Tibial nerve (tissue), 4 donors: Measurements from ENCODE around the gene SH2B3. TPM values are rescaled to one million over a fixed set of nuclear protein-coding genes. Genes with fewer than 3 reads are reported as not detected.
A peak's percentile ranks its signal among the peaks of the same experiment; 100 is the strongest.

ENCODE experiments used
- DNase-seq, 2 donors: peaks; one replicate each; pipeline ENCODE4 v3.0.0-alpha.2; 2019; ENCODE audit warnings: low spot score in 2 of 2
- H3K27ac ChIP-seq, 4 donors: fragments of 200-600 bp; sonication (generic) in 3 of 4; one replicate each; pipeline ENCODE4 v1.5.1; 2017 to 2019; ENCODE audit warnings: mild to moderate bottlenecking in 1 of 4
- H3K27me3 ChIP-seq, 2 donors: fragments of 200-600 bp; sonication (generic) in 1 of 2; one replicate each; pipeline versions ENCODE4 v1.5.1 to v1.6.0; 2017 to 2019
- H3K36me3 ChIP-seq, 3 donors: fragments of 200-600 bp; sonication (generic); one replicate each; pipeline ENCODE4 v1.5.1; 2018 to 2019
- H3K4me1 ChIP-seq, 4 donors: fragments of 200-600 bp; sonication (generic) in 3 of 4; one replicate each; pipeline ENCODE4 v1.5.1; 2017 to 2019
- H3K4me3 ChIP-seq, 4 donors: fragments of 200-600 bp; sonication (generic) in 3 of 4; one replicate each; pipeline ENCODE4 v1.5.1; 2017 to 2019; ENCODE audit warnings: mild to moderate bottlenecking in 1 of 4, moderate library complexity in 1 of 4
- H3K9me3 ChIP-seq, 4 donors: fragments of 200-600 bp; sonication (generic) in 3 of 4; one replicate each; pipeline ENCODE4 v1.5.1; 2017 to 2019
- EP300 ChIP-seq, 2 donors: sonication (generic); formaldehyde crosslinking; IDR thresholded peaks; one replicate each; pipeline ENCODE4 v1.6.1; 2017; ENCODE audit warnings: antibody characterized with exemption in 2 of 2, mild to moderate bottlenecking in 1 of 2
- POLR2A ChIP-seq, 2 donors: fragments of 450-650 bp; IDR thresholded peaks; one replicate each; pipeline ENCODE4 v1.6.1; 2017; ENCODE audit warnings: antibody characterized with exemption in 2 of 2, mild to moderate bottlenecking in 2 of 2, moderate library complexity in 2 of 2
- WGBS, 2 donors: methylation state at CpG; one replicate each; pipeline ENCODE4 v1.1.5; 2018; 5-methylcytosine and 5-hydroxymethylcytosine counted together
- total RNA-seq, 4 donors: library from RNA; depleted of rRNA; stranded (reverse); fragments of >200 nt; gene quantifications; one replicate each; pipeline ENCODE4 v1.1.0, GENCODE V29; 2016
- TF ChIP-seq, protein P1 (sequence below), 5 experiments: fragments of 200-600 bp in 3 of 5; fragments of 450-650 bp in 2 of 5; sonication (generic) in 3 of 5; IDR thresholded peaks; one replicate each; pipeline ENCODE4 v1.5.1; 2016 to 2019; ENCODE audit warnings: antibody characterized with exemption in 5 of 5, mild to moderate bottlenecking in 3 of 5, moderate library complexity in 2 of 5

Gene SH2B3
- total RNA-seq, 4 donors from 2014 or later: 21.4 to 79.8 (median 36.3) TPM

DNA sequence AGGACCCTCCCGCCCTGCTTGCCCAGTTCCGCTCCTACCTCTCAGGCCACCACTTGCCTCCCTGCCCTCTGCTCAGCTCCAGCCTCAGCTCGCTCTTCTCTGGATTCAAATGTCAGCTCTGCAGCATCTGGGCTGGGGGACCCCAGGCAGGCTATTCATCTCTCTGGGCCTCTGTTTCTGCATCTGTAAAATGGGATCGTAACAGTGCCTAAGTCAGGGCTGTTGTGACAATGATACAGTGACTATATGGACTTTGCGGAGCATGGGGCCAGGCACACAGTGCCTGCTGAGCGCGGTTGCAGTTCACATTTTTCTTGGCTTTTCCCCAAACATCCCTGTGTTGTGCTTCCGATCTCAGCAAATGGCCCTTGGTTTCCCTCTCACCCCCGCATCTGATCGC is 39.6 kb upstream of the SH2B3 start:
- Histone ChIP-seq H3K4me3 (no peak overlapping the region), H3K4me1 (peaks cover 0 to 41% (median 15%) of the 10 kb centered on the region in 4 donors), H3K27ac (no peak overlapping the region), H3K36me3 (peaks cover 0 to 51% (median 3%) of the 10 kb centered on the region in 3 donors), H3K27me3 (no peaks in the 10 kb centered on the region), H3K9me3 (no peaks in the 10 kb centered on the region)
- TF ChIP-seq, protein P1, sequence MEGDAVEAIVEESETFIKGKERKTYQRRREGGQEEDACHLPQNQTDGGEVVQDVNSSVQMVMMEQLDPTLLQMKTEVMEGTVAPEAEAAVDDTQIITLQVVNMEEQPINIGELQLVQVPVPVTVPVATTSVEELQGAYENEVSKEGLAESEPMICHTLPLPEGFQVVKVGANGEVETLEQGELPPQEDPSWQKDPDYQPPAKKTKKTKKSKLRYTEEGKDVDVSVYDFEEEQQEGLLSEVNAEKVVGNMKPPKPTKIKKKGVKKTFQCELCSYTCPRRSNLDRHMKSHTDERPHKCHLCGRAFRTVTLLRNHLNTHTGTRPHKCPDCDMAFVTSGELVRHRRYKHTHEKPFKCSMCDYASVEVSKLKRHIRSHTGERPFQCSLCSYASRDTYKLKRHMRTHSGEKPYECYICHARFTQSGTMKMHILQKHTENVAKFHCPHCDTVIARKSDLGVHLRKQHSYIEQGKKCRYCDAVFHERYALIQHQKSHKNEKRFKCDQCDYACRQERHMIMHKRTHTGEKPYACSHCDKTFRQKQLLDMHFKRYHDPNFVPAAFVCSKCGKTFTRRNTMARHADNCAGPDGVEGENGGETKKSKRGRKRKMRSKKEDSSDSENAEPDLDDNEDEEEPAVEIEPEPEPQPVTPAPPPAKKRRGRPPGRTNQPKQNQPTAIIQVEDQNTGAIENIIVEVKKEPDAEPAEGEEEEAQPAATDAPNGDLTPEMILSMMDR (IDR thresholded peaks at IDR 0.05): no peak
- no peak for TF ChIP-seq EP300 (IDR thresholded peaks at IDR 0.05)
- no peak for TF ChIP-seq POLR2A (IDR thresholded peaks at IDR 0.05)
- WGBS, 2 donors: 93 to 96% methylated on average over 10 of the region's 10 CpGs
- no peak for DNase-seq

GRCh38 chr12:111366583-111366982 is 39.1 kb upstream of the SH2B3 start:
- no peak overlapping the region for H3K4me3 ChIP-seq
- TF ChIP-seq EP300 (IDR thresholded peaks at IDR 0.05) (no peak), POLR2A (IDR thresholded peaks at IDR 0.05) (no peak)
- TF ChIP-seq, protein P1 (IDR thresholded peaks at IDR 0.05): no peak
- H3K27ac ChIP-seq: no peak overlapping the region
- WGBS, 2 donors: 76 to 92% methylated on average over 2 of the region's 2 CpGs
- H3K4me1 ChIP-seq: peaks cover 0 to 36% (median 15%) of the 10 kb centered on the region in 4 donors
- no peaks in the 10 kb centered on the region for H3K27me3 ChIP-seq
- peaks cover 0 to 48% (median 3%) of the 10 kb centered on the region in 3 donors for H3K36me3 ChIP-seq
- H3K9me3 ChIP-seq: no peaks in the 10 kb centered on the region
- no peak for DNase-seq

DNA sequence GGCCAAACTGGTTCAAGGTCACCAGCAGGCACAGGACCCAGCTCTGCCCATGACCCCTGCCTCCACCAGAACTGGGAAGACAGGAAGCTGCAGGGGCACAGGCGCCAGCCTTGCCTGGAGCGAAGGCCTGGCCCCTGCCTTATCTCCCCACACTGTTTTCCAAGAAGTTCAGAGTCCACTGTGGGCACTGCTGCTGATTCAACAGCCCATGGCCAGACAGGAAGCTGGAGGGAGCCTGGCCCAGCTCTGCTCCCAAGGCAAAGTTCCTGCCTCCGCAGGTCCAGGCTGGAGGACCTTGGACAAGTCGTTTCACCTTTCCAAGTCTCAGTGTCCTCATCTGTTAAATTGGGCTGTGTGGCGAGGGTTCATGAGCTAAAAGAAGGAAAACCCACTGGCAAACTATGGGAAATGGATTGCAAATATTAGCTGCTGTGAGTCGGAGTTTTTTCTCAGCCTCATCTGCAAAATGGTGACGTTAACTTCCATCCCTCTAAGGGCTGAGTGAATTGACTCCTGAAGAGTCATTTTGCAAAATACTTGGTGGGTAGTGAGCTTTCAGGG is 38.0 kb upstream of the SH2B3 start:
- 50 to 53% methylated on average over 6 to 7 of the region's 7 CpGs for WGBS, 2 donors
- Histone ChIP-seq H3K36me3 (peaks cover 0 to 36% (median 3%) of the 10 kb centered on the region in 3 donors), H3K27ac (peak overlapping the region in 3 of 4 donors; percentile 52 to 80 (median 77)), H3K4me3 (peak overlapping the region; percentile 70 to 86 (median 78)), H3K9me3 (no peaks in the 10 kb centered on the region), H3K4me1 (peaks cover 0 to 29% (median 15%) of the 10 kb centered on the region in 4 donors), H3K27me3 (no peaks in the 10 kb centered on the region)
- TF ChIP-seq, protein P1 (IDR thresholded peaks at IDR 0.05): no peak
- no peak for TF ChIP-seq EP300 (IDR thresholded peaks at IDR 0.05)
- no peak for TF ChIP-seq POLR2A (IDR thresholded peaks at IDR 0.05)
- no peak for DNase-seq

DNA sequence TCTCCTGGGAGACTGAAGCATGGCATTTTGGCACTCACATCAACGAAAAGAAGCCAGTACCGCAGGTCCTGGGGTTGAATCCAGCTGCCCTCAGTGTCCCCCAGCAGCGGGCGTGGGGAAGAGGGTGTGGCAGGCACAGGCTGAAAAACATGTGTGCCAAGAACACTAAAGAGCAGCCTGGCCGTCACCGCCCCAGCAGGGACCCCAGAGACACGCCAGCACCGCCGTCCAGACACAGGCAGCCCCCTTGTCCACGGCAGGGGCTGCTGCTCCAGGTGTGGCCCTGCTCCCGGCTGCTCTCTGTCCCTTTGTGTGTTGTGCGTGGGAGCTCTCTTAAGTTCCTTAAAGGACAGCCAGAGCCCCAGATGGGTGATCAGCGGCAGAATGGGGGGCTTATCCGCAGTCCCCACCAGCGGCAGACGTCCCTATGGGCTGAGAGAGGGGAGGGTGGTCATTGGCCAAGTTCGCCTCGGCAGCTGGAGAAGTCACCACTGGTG is 37.4 kb upstream of the SH2B3 start:
- H3K36me3 ChIP-seq: peaks cover 0 to 30% (median 0%) of the 10 kb centered on the region in 3 donors
- no peak for DNase-seq
- H3K27me3 ChIP-seq: no peaks in the 10 kb centered on the region
- H3K27ac ChIP-seq: peak overlapping the region; percentile 26 to 80 (median 64)
- peak overlapping the region; percentile 70 to 86 (median 78) for H3K4me3 ChIP-seq
- TF ChIP-seq EP300 (IDR thresholded peaks at IDR 0.05): no peak
- no peak for TF ChIP-seq POLR2A (IDR thresholded peaks at IDR 0.05)
- TF ChIP-seq, protein P1 (IDR thresholded peaks at IDR 0.05): no peak
- H3K9me3 ChIP-seq: no peaks in the 10 kb centered on the region
- H3K4me1 ChIP-seq: peaks cover 0 to 29% (median 15%) of the 10 kb centered on the region in 4 donors
- 0 to 1% methylated on average over 13 of the region's 18 CpGs for WGBS, 2 donors

DNA sequence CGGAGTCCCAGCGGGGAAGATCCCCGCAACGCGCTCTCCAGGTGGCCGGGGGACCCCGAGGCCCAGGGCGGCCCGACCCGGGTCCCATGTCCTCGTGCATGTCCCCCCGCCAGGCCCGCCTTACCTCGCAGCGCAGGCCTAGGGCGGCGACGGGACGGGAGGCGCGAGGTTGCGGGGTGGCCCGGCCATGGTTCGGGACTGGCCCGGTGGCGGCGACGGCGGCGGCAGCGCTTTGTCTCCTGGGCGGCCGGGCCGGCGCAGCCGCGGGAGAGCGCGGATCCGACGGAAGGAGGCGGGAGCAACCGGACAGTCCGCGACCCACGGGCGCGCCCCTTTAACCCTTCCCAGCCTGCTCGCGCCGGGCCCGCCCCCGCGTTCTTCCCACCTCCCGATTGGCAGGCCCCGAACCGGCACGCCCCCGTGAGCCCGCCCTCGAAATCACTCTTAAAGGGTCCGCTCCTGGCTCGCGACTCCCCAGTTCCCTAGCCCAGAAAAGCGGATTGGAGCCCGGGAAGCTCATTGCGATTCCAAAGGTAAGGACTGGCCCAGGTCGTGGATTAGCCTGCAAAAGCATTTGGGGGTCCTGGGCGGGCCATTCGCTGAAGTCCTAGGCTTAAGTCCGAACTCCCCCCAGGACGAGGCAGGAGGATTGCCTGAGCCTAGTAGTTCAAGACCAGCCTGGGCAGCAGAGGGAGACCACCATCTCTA is 36.8 kb upstream of the SH2B3 start, which contains the start of gene PHETA1:
PHETA1 (minus strand) TSS at position 308 of the 708 bp plus-strand sequence. CDS start 5,668 bp downstream, outside the sequence.
- TF ChIP-seq EP300 (IDR thresholded peaks at IDR 0.05) (peak; percentile 25 to 69), POLR2A (IDR thresholded peaks at IDR 0.05) (peak in 1 of 2 donors; percentile 57)
- TF ChIP-seq, protein P1 (IDR thresholded peaks at IDR 0.05): peak in 1 of 5 experiments; percentile 51
- Histone ChIP-seq H3K36me3 (peaks cover 0 to 24% (median 0%) of the 10 kb centered on the region in 3 donors), H3K4me3 (peak within 1 kb of the TSS; percentile 70 to 86 (median 78)), H3K27me3 (no peaks in the 10 kb centered on the region), H3K9me3 (no peaks in the 10 kb centered on the region), H3K27ac (peak within 1 kb of the TSS; percentile 26 to 80 (median 67)), H3K4me1 (peaks cover 0 to 29% (median 15%) of the 10 kb centered on the region in 4 donors)
- peak; percentile 88 for DNase-seq
- 2% methylated on average over 16 to 23 of the region's 72 CpGs for WGBS, 2 donors
